ENCODE results near the gene PACSIN2.

DNA sequence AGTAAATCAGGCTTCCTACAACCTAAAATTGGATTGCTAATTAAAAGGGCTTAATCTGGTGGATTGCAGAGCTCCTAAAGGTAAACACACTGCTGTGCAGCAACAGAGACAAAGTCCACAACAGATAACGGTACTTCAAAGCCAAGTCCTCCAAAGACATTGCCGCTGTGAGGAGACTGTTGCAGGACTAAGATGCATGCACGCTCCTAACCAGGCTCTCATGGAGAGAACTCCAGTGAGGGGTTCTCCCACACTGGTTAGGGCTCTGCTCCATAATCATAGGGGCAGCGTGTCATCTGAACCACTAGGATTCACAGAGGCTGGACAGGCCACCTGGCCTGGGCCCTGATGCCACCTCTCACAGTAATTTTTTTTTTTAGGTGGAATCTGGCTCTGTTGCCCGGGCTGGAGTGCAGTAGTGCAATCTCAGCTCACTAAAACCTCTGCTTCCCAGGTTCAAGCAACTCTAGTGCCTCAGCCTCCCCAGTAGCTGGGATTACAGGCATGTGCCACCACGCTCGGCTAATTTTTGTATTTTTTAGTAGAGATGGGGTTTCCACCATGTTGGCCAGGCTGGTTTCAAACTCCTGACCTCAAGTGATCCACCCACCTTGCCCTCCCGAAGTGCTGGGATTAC, 101.0 kb downstream of the PACSIN2 start:
- TF ChIP-seq TCF7L2 (IDR thresholded peaks at IDR 0.05; ENCODE audit: low read depth, low read length) (no peak), CTCF (IDR thresholded peaks at IDR 0.05) (no peak), POLR2AphosphoS5 (IDR thresholded peaks at IDR 0.05; ENCODE audit: low read depth, low read length) (no peak), SIN3A (IDR thresholded peaks at IDR 0.05; ENCODE audit: borderline replicate concordance, insufficient read depth, low read depth, low read length) (no peak)
- TF ChIP-seq, protein P1, sequence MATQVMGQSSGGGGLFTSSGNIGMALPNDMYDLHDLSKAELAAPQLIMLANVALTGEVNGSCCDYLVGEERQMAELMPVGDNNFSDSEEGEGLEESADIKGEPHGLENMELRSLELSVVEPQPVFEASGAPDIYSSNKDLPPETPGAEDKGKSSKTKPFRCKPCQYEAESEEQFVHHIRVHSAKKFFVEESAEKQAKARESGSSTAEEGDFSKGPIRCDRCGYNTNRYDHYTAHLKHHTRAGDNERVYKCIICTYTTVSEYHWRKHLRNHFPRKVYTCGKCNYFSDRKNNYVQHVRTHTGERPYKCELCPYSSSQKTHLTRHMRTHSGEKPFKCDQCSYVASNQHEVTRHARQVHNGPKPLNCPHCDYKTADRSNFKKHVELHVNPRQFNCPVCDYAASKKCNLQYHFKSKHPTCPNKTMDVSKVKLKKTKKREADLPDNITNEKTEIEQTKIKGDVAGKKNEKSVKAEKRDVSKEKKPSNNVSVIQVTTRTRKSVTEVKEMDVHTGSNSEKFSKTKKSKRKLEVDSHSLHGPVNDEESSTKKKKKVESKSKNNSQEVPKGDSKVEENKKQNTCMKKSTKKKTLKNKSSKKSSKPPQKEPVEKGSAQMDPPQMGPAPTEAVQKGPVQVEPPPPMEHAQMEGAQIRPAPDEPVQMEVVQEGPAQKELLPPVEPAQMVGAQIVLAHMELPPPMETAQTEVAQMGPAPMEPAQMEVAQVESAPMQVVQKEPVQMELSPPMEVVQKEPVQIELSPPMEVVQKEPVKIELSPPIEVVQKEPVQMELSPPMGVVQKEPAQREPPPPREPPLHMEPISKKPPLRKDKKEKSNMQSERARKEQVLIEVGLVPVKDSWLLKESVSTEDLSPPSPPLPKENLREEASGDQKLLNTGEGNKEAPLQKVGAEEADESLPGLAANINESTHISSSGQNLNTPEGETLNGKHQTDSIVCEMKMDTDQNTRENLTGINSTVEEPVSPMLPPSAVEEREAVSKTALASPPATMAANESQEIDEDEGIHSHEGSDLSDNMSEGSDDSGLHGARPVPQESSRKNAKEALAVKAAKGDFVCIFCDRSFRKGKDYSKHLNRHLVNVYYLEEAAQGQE (IDR thresholded peaks at IDR 0.05; ENCODE audit: insufficient read depth in 1 of 2, low read depth in 2 of 2, low read length in 1 of 2), result no peak
